Measurements from ENCODE around the gene LYST.

GRCh38 chr1:235648407-235648907 lies 218.2 kb downstream of the LYST start:
- TF ChIP-seq POLR2AphosphoS5 (IDR thresholded peaks at IDR 0.05; ENCODE audit: borderline replicate concordance, low read depth, low read length) (no peak), EZH2 (IDR thresholded peaks at IDR 0.05) (no peak), FOXP2 (optimal IDR thresholded peaks at IDR 0.05; ENCODE audit: control extremely low read depth, extremely low read length, insufficient read depth) (no peak)

Data from SK-N-MC (cell line).